OCI-LY7 (cell line): Measurements from ENCODE around the gene EFNA3.

Experiments
- CTCF ChIP-seq: fragments of 200-600 bp; sonication (generic); conservative IDR thresholded peaks from 2 replicates; pipeline ENCODE4 v1.5.1; 2014; ENCODE audit warnings: mild to moderate bottlenecking, antibody characterized with exemption, low read length, moderate library complexity, mixed read lengths
- EZH2phosphoT487 ChIP-seq: fragments of 200-600 bp; sonication (generic); IDR thresholded peaks from 2 replicates; pipeline ENCODE4 v1.6.1; 2018; ENCODE audit warnings: low read depth, borderline replicate concordance, mild to moderate bottlenecking, mixed run types, antibody characterized with exemption, low read length, moderate library complexity, mixed read lengths

- TF ChIP-seq CTCF (no peak), EZH2phosphoT487 (no peak)
Observed at GRCh38 chr1:155092641-155093040, 14.0 kb downstream of the EFNA3 start.
